Common myeloid progenitor, CD34-positive (primary cell): ENCODE measurements around the gene CPSF4.
"Not testable (repeated sequence)": the region's sequence is repeated elsewhere in the genome, so short reads cannot be mapped to it uniquely, and the experiment has no call there.

Experiments used
- CTCF ChIA-PET: fragments of 350-600 bp; sonication (Branson Sonifier 250); formaldehyde crosslinking; loops from one replicate; lab custom pipeline; 2021; ENCODE audit warnings: antibody characterized with exemption; lab: Charles Lee
- POLR2A ChIA-PET: fragments of 350-600 bp; sonication (Branson Sonifier 250); formaldehyde crosslinking; loops from one replicate; lab custom pipeline; 2021; ENCODE audit warnings: antibody characterized with exemption; lab: Charles Lee
- DNase-seq, 3 donors: peaks; one replicate each; pipeline versions ENCODE4 v3.0.0 to v3.0.0-alpha.2; 2013
- H3K27ac ChIP-seq, 2 experiments: 1 replicate in 1 of 2; 2 replicates in 1 of 2; pipeline ENCODE4 v1.7.0; 2013; ENCODE audit warnings: inconsistent platforms in 2 of 2, low read length in 2 of 2, mild to moderate bottlenecking in 2 of 2, low read depth in 1 of 2, moderate library complexity in 1 of 2; ENCODE audit not compliant: severe bottlenecking in 2 of 2, insufficient read depth in 1 of 2, poor library complexity in 1 of 2
- H3K27me3 ChIP-seq, 5 experiments: replicated peaks in 2 of 5; 1 replicate in 3 of 5; 2 replicates in 2 of 5; pipeline versions ENCODE4 v1.6.1 to v1.7.0; 2013; ENCODE audit warnings: low read length in 4 of 5, mild to moderate bottlenecking in 2 of 5, moderate library complexity in 2 of 5, inconsistent platforms in 1 of 5; ENCODE audit not compliant: insufficient read depth in 5 of 5, control insufficient read depth in 4 of 5
- H3K36me3 ChIP-seq, 4 experiments: 1 replicate in 2 of 4; 2 replicates in 2 of 4; pipeline versions ENCODE4 v1.6.1 to v1.7.0; 2013; ENCODE audit warnings: low read length in 3 of 4, control low read depth in 1 of 4, mild to moderate bottlenecking in 1 of 4; ENCODE audit not compliant: control insufficient read depth in 4 of 4, insufficient read depth in 4 of 4
- H3K4me1 ChIP-seq, 4 experiments: 1 replicate in 3 of 4; 2 replicates in 1 of 4; pipeline versions ENCODE4 v1.6.1 to v1.7.1; 2013; ENCODE audit warnings: low read length in 3 of 4, mild to moderate bottlenecking in 3 of 4, control low read depth in 1 of 4, inconsistent platforms in 1 of 4, moderate library complexity in 1 of 4; ENCODE audit not compliant: control insufficient read depth in 4 of 4, insufficient read depth in 4 of 4; ENCODE audit errors: control extremely low read depth in 1 of 4
- H3K4me3 ChIP-seq, 7 experiments: 1 replicate in 4 of 7; 2 replicates in 3 of 7; pipeline versions ENCODE4 v1.5.1 to v1.7.0; 2013; ENCODE audit warnings: mild to moderate bottlenecking in 7 of 7, low read length in 6 of 7, moderate library complexity in 6 of 7, inconsistent platforms in 2 of 7, low read depth in 2 of 7, control low read depth in 1 of 7; ENCODE audit not compliant: insufficient read depth in 4 of 7, control insufficient read depth in 1 of 7; ENCODE audit errors: extremely low read depth in 1 of 7
- H3K9me3 ChIP-seq, 5 experiments: 1 replicate in 4 of 5; 2 replicates in 1 of 5; pipeline versions ENCODE4 v1.6.1 to v1.7.1; 2013; ENCODE audit warnings: low read length in 4 of 5, mild to moderate bottlenecking in 2 of 5, inconsistent platforms in 1 of 5, low read depth in 1 of 5, moderate library complexity in 1 of 5; ENCODE audit not compliant: control insufficient read depth in 4 of 5, insufficient read depth in 2 of 5; ENCODE audit errors: control extremely low read depth in 1 of 5
- WGBS: methylation state at CpG from one replicate; pipeline ENCODE4 v1.1.5; 2013; ENCODE audit not compliant: insufficient coverage; 5-methylcytosine and 5-hydroxymethylcytosine counted together

CPSF4 gene

GRCh38 chr7:99500637-99501009 lies 61.9 kb downstream of the CPSF4 start:
- WGBS = 58% methylated on average over 10 of the region's 16 CpGs
- H3K9me3 ChIP-seq = peaks cover 0 to 4% (median 0%) of the 10 kb centered on the region in 5 experiments

DNA sequence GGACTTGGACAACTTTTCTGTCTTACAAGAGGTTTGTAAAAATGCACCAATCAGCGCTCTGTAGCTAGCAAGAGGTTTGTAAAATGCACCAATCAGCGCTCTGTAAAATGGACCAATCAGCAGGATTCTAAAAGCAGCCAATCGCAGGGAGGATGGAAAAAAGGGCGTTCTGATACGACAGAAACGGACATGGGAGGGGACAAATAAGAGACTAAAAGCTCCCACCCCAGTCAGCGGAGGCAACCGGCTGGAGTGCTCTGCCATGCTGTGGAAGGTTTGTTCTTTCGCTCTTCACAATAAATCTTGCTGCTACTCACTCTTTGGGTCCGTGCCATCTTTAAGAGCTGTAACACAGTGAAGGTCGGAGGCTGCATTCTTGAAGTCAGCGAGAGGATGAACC lies 62.5 kb downstream of the CPSF4 start:
- CTCF ChIA-PET, H3K36me3 ChIP-seq, H3K27me3 ChIP-seq, H3K9me3 ChIP-seq, POLR2A ChIA-PET, H3K27ac ChIP-seq: not testable (repeated sequence)
- H3K4me1 ChIP-seq = peaks cover 18 to 41% (median 32%) of the 10 kb centered on the region in 4 experiments
- DNase-seq = peak; percentile 39 to 74 (median 67)
- 97% methylated on average over 12 of the region's 12 CpGs for WGBS
- H3K4me3 ChIP-seq = peak overlapping the region in 2 of 7 experiments; percentile 98 to 100

More at GRCh38 chr7:99500637-99501009, 61.9 kb downstream of the CPSF4 start:
- no peaks in the 10 kb centered on the region for H3K27me3 ChIP-seq
- H3K4me3 ChIP-seq = peak overlapping the region; percentile 86 to 100 (median 99)
- H3K4me1 ChIP-seq = peaks cover 14 to 35% (median 26%) of the 10 kb centered on the region in 4 experiments
- H3K36me3 ChIP-seq = peaks cover 0 to 14% (median 8%) of the 10 kb centered on the region in 4 experiments
- CTCF ChIA-PET = interaction anchor here (0.9 kb wide), 1 partner anchor 41 kb away, joined by 5 read pairs; no protein-coding TSS in a partner anchor
- peak overlapping the region; percentile 99 to 100 for H3K27ac ChIP-seq
- POLR2A ChIA-PET = interaction anchor here (0.6 to 1.9 kb wide), 4 partner anchors 35 to 414 kb away, joined by 3 to 7 read pairs (median 6); partner anchors contain the start of genes ATP5MF, FAM200A and ZNF655
- DNase-seq = no peak

DNA sequence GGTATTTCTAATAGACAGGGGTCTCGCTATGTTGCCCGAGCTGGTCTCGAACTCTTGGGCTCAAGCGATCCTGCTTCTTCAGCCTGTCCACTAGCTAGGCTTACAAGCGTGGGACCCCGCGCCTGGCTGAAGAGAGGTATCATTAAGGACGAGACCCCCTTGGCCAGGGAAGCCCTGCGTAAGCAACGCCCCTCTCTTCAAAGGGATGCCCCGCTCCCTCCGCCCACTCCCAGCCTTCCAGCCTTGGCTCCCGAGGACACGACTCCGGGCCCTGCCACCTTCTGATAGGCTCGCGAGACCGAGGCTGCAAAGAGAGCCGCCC lies 65.5 kb downstream of the CPSF4 start:
- H3K36me3 ChIP-seq = no peaks in the 10 kb centered on the region
- 9% methylated on average over 17 of the region's 19 CpGs for WGBS
- POLR2A ChIA-PET = interaction anchor here (0.6 to 1.4 kb wide), 4 partner anchors 11 to 617 kb away, joined by 3 to 5 read pairs (median 4); partner anchors contain the start of gene ZNF655
- no peak for DNase-seq
- CTCF ChIA-PET = interaction anchor here (0.8 to 1.2 kb wide), 4 partner anchors 10 to 414 kb away, joined by 3 to 4 read pairs (median 4); partner anchors contain the start of gene ZNF789
- H3K4me3 ChIP-seq = peak overlapping the region; percentile 86 to 98 (median 92)
- peaks cover 6 to 33% (median 25%) of the 10 kb centered on the region in 4 experiments for H3K4me1 ChIP-seq
- H3K9me3 ChIP-seq = no peaks in the 10 kb centered on the region
- peak overlapping the region in 1 of 2 experiments; percentile 96 for H3K27ac ChIP-seq
- no peaks in the 10 kb centered on the region for H3K27me3 ChIP-seq

GRCh38 chr7:99504603-99505323 lies 66.0 kb downstream of the CPSF4 start, which contains the start of gene ZKSCAN5:
ZKSCAN5 (plus strand) TSS chr7:99504662; CDS start chr7:99506045, 1,383 bp downstream.
- Histone ChIP-seq H3K4me3 (peak within 1 kb of the TSS; percentile 86 to 98 (median 92)), H3K27ac (peak within 1 kb of the TSS; percentile 85 to 96), H3K36me3 (no peaks in the 10 kb centered on the region), H3K27me3 (no peaks in the 10 kb centered on the region), H3K9me3 (no peaks in the 10 kb centered on the region), H3K4me1 (peaks cover 6 to 30% (median 24%) of the 10 kb centered on the region in 4 experiments)
- DNase-seq = peak; percentile 97 to 98 (median 98)
- ChIA-PET POLR2A (interaction anchor here (0.6 to 1.4 kb wide), 7 partner anchors 11 to 618 kb away, joined by 3 to 5 read pairs (median 3); partner anchors contain the start of genes ATP5MF and ZNF655), CTCF (interaction anchor here (0.8 to 1.3 kb wide), 5 partner anchors 9 to 414 kb away, joined by 3 to 5 read pairs (median 4); partner anchors contain the start of gene ZNF789)
- 0% methylated on average over 21 of the region's 53 CpGs for WGBS

- Histone ChIP-seq H3K27me3 (no peaks in the 10 kb centered on the region), H3K36me3 (no peaks in the 10 kb centered on the region), H3K27ac (peak overlapping the region; percentile 85 to 96), H3K9me3 (no peaks in the 10 kb centered on the region), H3K4me1 (peaks cover 6 to 28% (median 23%) of the 10 kb centered on the region in 4 experiments), H3K4me3 (peak overlapping the region; percentile 86 to 98 (median 92))
- WGBS = 0% methylated on average over 8 of the region's 11 CpGs
- peak in 2 of 3 donors; percentile 14 to 41 for DNase-seq
- ChIA-PET CTCF (interaction anchor here (0.9 to 1.3 kb wide), 3 partner anchors 9 to 32 kb away, joined by 3 to 5 read pairs (median 4); partner anchors contain the start of gene ZNF789), POLR2A (interaction anchor here (0.6 to 1.1 kb wide), 3 partner anchors 40 to 174 kb away, joined by 3 to 4 read pairs (median 3); partner anchors contain the start of gene ATP5MF)
Measured at GRCh38 chr7:99505324-99505662, 66.5 kb downstream of the CPSF4 start.
